ENCODE results near the gene FOXRED1.
"Not testable (repeated sequence)": the region's sequence is repeated elsewhere in the genome, so short reads cannot be mapped to it uniquely, and the experiment has no call there.

The FOXRED1 gene

DNA sequence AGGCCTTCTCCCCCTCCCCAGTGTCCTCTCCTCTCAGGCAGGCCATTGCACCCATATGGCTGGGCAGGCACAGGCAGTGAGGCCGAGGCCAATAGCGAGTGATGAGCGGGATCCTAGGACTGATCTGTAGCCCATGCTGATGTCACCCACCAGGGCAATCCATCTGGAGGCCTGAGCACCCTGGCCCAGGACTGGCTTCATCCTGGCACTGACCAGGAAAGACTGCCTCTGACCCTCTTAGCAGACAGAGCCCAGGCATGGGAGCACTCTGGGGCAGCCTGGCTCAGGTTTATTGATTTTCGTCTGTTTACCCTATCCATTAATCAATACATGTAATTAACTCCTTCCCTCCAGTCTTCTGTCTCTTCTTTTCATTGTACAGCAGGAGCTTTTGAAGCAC lies 8.8 kb downstream of the FOXRED1 start:
- no peak for DNase-seq

- no peak for DNase-seq
These were observed 10.2 kb downstream of the FOXRED1 start for GRCh38 chr11:126279191-126279590.

DNA sequence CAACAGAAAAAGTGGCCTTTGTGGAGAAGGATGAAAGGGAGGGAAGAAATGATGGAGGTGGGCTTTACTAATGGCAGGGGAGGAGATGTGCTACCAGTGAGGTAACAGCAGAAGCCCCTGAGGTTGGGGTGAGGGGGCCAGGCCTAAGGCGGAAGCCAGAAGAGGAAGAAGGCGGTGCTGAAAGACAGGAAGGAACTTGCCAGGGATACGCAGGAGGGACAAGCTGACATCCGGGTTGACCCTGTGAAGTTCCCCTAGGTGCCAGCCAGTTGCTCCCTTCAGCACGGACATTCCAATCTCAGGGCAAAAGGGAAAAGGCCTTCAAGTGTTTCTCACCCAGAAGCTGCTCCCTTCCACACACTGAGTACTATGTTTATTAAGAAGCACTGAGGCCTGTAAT lies 11.6 kb downstream of the FOXRED1 start:
- no peak for DNase-seq

DNA sequence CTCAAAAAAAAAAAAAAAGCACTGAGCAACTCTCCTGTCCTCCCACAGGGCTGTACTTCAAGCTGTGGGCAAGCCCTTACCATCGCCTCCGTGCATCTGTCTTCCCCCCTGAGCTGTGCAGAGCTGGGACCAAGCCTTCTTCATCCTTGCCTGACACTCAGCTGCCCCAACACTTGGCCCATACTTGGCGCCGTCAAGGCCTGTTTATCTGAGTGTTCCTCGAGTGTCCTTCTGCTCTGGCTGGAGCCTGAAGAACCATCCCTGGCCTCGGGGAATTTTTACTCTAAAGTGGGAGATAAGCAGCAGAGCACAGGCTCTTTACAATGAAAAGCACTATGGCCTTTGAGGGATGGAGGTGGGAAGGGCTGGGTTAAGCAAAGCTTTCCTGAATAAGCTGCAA lies 12.3 kb downstream of the FOXRED1 start:
- no peak for DNase-seq

- DNase-seq: no peak
These were observed 12.8 kb downstream of the FOXRED1 start for GRCh38 chr11:126281666-126282175.

GRCh38 chr11:126282361-126282735 lies 13.4 kb downstream of the FOXRED1 start:
- no peak for DNase-seq

GRCh38 chr11:126282736-126283591 lies 14.0 kb downstream of the FOXRED1 start, which contains the start of gene TIRAP:
Gene TIRAP, plus strand, starts transcription at chr11:126283093. Its CDS starts 7,802 bp downstream, at chr11:126290895.
- DNase-seq: no peak

DNA sequence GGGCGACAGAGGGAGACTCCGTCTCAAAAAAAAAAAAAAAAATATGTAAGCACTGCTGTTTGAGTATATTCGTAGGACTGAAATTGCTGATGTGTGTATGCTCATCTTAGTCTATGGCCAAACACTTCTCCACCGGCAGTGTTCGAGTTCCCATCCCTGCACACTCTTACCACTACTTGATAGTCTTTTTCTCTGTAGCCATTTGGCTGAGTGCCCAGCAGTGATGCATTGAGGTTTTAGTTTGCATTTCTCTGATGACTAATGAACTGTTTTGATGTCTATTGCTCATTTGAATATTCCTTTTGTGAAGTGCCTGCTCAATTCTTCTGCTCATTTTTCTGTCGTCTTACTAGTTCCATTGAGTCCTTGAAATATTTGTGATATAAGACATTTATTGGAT lies 15.9 kb downstream of the FOXRED1 start:
- DNase-seq: no peak

- DNase-seq: no peak
These were observed 19.3 kb downstream of the FOXRED1 start for GRCh38 chr11:126288237-126288636.

- DNase-seq: no peak
These were observed 21.9 kb downstream of the FOXRED1 start for GRCh38 chr11:126290887-126291286.

GRCh38 chr11:126293726-126294125 lies 24.8 kb downstream of the FOXRED1 start:
- no peak for DNase-seq

DNA sequence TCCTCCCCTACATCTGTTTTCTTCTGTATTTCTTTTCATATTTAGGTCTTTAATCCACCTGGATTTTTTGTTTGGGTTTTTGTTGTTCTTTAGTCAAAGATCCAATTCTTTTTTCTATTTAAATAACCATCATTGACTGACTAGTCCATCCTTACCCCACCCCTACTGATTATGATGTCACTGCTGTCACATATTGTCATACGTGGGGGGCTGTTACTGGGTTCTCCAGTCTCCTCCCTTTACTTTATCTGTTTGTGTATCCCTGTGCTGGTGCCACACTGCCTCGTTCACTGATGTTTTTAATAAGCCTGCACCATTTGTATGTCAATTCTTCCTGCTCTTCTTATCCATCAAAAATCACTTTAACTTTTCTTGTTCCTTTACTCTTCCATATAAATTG lies 28.1 kb downstream of the FOXRED1 start:
- no peak for DNase-seq

DNA sequence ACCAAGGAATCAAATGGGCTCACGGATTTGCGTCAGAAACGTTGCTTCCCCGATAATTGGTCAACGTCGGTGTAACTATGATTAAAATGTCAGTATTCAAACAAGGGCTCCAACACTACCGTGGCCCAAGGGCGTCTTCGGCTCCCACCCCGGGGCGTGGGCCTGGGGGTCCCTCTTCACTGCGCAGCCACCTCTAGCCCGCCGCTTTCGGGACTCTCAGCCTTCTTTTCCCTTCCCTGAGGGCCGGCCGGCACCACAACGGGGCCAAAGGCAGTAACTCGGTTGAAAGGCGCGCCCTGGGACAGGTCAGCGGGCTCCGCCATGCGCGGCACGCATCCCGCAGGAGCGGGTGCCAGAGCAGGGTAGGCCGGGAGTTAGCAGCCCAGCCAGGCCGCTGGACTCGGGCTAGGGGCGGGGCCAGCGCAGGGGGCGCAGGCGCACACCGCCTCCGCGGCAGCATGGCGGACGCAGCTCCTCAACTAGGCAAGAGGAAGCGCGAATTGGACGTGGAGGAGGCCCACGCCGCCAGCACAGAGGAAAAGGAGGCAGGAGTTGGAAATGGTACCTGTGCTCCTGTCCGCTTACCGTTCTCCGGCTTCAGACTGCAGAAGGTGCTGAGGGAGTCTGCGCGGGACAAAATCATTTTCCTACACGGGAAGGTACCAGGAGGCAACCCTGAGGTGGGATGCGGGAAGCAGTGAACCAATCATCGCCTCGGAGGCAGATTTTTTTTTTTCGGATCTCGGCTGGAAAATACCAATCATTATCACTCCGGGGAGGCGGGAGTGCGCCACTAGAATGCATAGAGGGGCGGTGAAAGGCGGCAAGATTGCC lies 34.9 kb downstream of the FOXRED1 start, which contains the start of gene DCPS:
TSS of gene DCPS (plus strand) at position 438 of the 834 bp plus-strand sequence. CDS start at position 459, 21 bp downstream.
- peak; percentile 71 for DNase-seq

DNA sequence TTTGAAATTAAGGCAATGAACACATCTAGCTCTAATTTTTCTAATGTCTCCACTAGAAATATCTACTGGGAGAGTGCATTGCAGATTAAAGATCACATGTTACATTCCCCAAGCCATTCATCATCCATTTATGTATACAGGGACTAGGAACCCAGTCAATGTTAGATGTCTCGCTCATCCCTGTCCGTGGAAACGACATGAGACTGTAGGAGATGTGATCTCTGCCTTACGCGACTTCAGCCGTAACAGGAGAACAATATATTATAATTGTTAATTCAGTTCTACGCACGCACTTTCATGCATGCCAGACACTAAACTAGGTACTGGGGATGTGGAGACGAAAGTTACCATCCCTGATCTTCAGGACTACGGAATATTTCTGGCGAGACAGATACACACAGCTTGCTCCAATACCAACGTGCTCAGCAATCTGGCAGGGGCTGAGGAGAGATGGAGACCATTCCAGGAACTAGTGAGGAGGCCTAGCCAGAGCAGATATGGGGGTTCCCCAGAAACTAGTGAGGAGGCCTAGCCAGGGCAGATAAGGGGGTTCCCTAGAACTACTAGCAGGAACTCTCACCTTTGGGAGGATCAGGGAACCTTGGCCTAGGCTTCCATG lies 35.6 kb downstream of the FOXRED1 start:
- DNase-seq: no peak

DNA sequence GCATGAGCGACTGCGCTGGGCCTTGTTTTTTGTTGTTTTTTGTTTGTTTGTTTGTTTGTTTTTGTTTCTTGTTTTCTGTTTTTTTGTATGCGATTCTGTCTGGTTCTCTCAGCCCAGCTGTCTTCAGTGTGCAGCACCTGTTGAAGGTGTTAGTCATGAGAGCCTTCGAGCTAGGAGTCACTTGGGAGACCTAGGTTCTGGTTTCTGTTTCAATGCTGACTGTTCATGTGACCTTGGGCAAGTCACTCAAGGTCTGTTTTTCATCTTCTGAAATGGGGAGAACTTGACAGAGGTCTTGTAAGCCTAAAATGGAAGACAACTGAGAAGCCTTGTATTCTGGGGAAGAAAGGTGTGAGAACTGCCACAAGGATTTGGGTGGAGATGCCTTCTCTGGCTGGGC lies 36.7 kb downstream of the FOXRED1 start:
- no peak for DNase-seq

DNA sequence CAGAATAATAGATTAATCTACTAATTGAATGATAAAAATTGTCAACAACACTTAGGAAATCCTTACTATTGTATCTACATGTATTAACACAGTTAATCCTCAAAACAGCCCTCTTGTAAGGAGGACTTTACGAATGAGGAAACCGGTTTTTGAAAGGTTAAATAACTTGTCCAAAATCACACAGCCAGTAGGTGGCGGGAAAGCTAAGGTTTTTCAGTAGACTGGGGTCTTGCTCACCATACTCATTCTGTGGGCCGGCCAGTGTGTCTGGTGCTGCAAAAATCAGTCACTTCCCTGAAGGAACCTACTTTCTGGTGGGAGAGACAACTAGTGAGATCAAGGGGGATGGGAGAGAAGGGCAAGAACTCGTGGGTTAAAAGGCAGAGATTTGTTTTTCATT lies 38.8 kb downstream of the FOXRED1 start:
- no peak for DNase-seq

- no peak for DNase-seq
These were observed 39.3 kb downstream of the FOXRED1 start for GRCh38 chr11:126308271-126308671.

GRCh38 chr11:126308771-126309170 lies 39.8 kb downstream of the FOXRED1 start:
- DNase-seq: not testable (repeated sequence)

GRCh38 chr11:126310200-126310991 lies 41.4 kb downstream of the FOXRED1 start:
- DNase-seq: no peak

DNA sequence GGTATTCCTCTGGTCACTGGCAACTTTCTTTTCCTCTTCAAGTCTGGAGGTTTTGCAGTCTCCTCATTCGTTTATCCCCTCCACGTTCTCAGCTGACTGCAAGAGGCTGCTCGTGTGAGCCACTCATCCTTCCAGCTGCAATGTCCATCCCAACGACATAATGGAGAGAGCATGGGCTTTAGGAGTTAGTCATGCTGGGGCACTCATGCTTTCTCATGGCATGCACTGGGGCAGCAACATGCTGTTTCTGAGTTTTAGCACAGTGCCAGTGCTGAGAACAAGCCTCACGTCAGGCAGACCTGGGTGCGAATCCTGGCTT lies 42.0 kb downstream of the FOXRED1 start:
- DNase-seq: no peak

GRCh38 chr11:126311401-126312291 lies 42.7 kb downstream of the FOXRED1 start:
- no peak for DNase-seq
